GM10248 (cell line): ENCODE data around the gene GABBR2.

Experiments
- CTCF ChIA-PET: fragments of 300-600 bp; sonication (Branson Sonifier 250); formaldehyde crosslinking; extraction: SDS; loops from one replicate; lab custom pipeline; 2021; ENCODE audit warnings: antibody characterized with exemption; lab: Yijun Ruan, JAX
- POLR2A ChIA-PET: fragments of 350-650 bp; sonication (Branson Sonifier 250); formaldehyde crosslinking; extraction: SDS; loops from one replicate; lab custom pipeline; 2020; ENCODE audit warnings: antibody characterized with exemption; lab: Yijun Ruan, JAX
- DNase-seq: peaks from one replicate; pipeline ENCODE4 v3.0.0; 2012; ENCODE audit errors: extremely low spot score
- TF ChIP-seq, protein P1 (sequence below): IDR thresholded peaks from 2 replicates; pipeline ENCODE4 v1.5.1; 2012; ENCODE audit warnings: mild to moderate bottlenecking, low read depth; ENCODE audit errors: extremely low read depth, missing control alignments, control extremely low read depth

The GABBR2 gene

DNA sequence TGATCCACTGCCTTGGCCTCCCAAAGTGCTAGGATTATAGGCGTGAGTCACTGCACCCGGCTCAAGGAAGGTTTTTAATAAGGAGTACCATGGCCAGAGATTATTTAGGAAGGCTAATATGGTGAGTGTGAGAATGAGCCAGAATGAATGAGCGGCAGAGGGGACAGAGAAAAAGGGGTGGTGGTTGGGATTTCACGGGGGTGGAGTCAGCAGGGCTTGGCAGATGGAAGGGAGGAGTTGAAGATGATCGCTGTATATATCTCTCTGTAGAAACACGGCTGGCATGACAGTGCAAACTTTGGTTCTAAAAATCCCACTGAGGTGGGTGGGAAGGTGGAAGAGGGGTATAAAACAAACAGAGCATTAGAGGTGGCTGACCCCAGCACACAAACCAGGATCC lies 276.6 kb downstream of the GABBR2 start:
- no peak for DNase-seq
- POLR2A ChIA-PET, result no interaction called here
- TF ChIP-seq, protein P1, sequence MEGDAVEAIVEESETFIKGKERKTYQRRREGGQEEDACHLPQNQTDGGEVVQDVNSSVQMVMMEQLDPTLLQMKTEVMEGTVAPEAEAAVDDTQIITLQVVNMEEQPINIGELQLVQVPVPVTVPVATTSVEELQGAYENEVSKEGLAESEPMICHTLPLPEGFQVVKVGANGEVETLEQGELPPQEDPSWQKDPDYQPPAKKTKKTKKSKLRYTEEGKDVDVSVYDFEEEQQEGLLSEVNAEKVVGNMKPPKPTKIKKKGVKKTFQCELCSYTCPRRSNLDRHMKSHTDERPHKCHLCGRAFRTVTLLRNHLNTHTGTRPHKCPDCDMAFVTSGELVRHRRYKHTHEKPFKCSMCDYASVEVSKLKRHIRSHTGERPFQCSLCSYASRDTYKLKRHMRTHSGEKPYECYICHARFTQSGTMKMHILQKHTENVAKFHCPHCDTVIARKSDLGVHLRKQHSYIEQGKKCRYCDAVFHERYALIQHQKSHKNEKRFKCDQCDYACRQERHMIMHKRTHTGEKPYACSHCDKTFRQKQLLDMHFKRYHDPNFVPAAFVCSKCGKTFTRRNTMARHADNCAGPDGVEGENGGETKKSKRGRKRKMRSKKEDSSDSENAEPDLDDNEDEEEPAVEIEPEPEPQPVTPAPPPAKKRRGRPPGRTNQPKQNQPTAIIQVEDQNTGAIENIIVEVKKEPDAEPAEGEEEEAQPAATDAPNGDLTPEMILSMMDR, result no peak
- CTCF ChIA-PET, result interaction anchor here (0.8 to 1.3 kb wide), 2 partner anchors 16 to 21 kb away, joined by 3 to 6 read pairs; no protein-coding TSS in a partner anchor

DNA sequence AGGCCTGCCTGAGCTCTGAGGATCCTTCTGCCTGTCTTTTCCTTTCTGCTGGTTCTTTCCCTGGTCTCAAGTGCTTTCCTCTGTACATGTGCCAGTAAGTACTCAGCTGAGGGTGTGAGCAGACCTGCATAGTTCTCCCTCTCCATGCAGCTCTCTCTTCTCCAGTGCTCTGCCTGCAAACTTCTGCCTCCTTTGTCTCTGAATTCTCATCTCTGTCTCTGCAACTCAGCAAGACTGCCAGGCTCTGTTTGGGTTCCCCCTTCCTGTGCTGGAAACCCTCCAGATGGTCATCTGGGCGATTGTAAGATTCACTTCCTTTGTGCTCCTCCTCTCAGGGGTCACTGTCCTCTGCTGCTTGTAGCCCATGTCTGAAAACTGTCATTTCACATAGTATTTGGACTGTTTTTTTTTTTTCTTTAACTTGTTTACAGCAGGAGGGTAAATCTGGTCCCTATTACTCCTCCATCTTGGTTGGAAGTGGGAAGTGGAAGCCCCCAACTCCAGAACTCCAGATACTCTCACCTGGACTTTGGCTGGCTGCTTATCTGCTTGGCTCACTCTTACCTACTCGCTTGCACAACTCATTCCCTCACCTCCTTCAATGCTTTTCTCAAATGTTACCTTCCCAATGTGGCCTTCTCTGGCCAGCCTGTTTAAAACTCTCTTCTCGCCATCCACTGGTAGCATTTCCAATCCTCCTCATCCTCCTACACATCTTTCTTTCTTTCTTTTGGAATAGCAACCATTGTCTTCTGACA lies 278.0 kb downstream of the GABBR2 start:
- TF ChIP-seq, protein P1, result no peak
- CTCF ChIA-PET, result no interaction called here
- no peak for DNase-seq
- POLR2A ChIA-PET, result no interaction called here

DNA sequence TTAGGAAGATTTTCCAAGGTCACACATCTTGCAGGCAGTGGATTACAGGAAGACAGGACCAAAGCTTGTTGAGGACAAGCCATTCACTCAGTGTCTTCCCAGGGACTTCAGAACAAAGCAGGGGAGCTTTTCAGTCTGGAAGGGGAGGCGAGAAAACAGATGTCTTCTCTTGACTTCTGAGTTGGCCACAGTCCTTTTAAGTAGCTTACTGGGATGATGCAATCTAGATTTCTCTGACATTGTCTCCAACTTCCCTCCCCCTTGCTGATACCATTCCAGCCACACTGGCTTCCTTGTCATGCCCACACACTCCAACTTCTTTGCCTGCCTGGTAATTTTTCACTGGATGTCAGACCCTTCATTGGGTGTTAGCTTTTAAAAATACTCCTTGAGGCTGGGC lies 279.1 kb downstream of the GABBR2 start:
- no peak for DNase-seq
- ChIA-PET POLR2A (no interaction called here), CTCF (no interaction called here)
- TF ChIP-seq, protein P1, result no peak

DNA sequence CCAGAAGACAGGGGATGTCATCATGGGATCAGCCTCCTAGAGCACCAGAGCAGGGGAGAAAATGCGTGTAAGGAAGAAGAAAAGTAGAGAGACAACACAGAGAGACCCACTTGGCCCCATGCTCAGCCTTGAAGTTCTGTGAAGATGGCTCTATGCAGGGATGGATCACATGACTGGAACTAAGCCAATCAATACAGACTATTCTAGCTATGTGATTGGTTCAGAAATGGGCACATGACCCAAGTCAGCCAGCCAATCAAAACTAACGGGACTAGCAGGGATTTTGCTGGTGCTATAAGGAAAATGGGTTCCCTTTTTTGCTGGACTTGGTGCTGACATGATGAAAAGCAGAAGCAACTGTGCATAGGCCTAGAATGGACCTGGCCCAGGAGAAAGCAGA lies 280.3 kb downstream of the GABBR2 start:
- POLR2A ChIA-PET, result no interaction called here
- CTCF ChIA-PET, result no interaction called here
- DNase-seq, result no peak
- TF ChIP-seq, protein P1, result no peak

DNA sequence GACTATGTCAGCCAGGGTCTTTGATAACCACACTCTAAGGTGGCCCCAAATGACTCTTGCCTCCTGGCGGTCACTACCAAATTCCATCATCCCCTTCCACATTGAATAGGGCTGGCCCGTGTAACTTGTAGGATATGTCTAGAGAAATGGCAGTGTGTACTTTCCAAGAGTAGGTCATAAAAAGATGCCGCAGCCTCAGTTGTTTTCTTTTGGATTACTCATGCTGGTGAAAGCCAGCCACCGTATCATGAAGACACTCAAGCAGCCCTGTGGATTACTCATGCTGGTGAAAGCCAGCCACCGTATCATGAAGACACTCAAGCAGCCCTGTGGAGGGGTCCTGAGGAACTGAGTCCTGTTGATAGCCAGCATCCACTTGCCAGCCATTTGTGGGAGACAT lies 281.2 kb downstream of the GABBR2 start:
- POLR2A ChIA-PET, result no interaction called here
- CTCF ChIA-PET, result no interaction called here
- DNase-seq, result no peak
- TF ChIP-seq, protein P1, result no peak

DNA sequence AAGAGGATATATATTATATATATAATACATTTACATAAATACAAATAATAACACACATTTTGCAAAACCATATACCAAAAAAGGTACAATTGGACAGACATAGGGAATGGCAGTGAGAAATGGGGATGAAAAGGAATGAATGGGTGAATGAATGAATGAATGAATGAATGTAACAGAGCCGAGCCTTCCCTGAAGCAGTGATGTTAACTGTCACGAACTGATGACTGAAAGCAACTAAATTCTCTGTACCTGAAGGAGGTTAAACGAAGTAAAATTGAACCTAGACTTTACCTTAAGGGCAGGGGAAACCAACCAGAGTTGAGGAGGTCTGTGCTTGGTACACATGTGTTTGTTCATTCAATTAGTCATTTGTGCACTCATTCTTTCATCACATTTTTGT lies 283.7 kb downstream of the GABBR2 start:
- ChIA-PET CTCF (no interaction called here), POLR2A (no interaction called here)
- no peak for DNase-seq
- TF ChIP-seq, protein P1, result no peak

DNA sequence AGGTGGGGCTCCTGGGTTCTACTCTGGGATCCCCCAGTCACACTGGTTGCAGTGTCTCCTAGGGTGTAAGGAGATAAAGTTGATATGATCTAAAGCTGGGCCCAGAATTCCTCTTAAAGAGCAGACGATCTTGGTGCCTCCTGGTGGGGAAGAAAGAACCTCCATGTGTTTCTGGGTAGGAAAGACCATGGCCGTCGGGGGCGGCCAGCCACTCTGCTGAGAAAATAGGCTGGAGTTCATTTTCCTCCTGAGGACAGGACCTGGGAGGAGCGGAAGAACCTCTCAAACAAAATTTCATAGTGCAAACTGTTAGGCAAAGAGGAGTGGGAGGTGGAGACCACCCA lies 289.5 kb downstream of the GABBR2 start:
- TF ChIP-seq, protein P1, result no peak
- POLR2A ChIA-PET, result no interaction called here
- CTCF ChIA-PET, result no interaction called here
- no peak for DNase-seq
